ENCODE results near the gene SCG5.
"Not testable (repeated sequence)": the region's sequence is repeated elsewhere in the genome, so short reads cannot be mapped to it uniquely, and the experiment has no call there.

GRCh38 chr15:32593151-32593550 lies 48.4 kb upstream of the SCG5 start, which contains the start of gene GOLGA8N:
- not testable (repeated sequence) for TF ChIP-seq POLR2AphosphoS5 (IDR thresholded peaks at IDR 0.05; ENCODE audit: low read depth, low read length); REST (IDR thresholded peaks at IDR 0.05; ENCODE audit: insufficient read depth in 1 of 2, low read depth in 2 of 2, low read length in 2 of 2); SIN3A (IDR thresholded peaks at IDR 0.05; ENCODE audit: borderline replicate concordance, insufficient read depth, low read length); TAF1 (IDR thresholded peaks at IDR 0.05; ENCODE audit: borderline replicate concordance, insufficient read depth, low read length)
